Adipocyte (in vitro differentiated cells): ENCODE data around the gene TMEM11.

Source experiments
- DNase-seq: peaks from one replicate; pipeline ENCODE4 v3.0.0-alpha.2; 2015; ENCODE audit warnings: low read depth
- H3K27me3 ChIP-seq: replicated peaks from 2 replicates; pipeline ENCODE4 v1.7.0; 2013; ENCODE audit warnings: mild to moderate bottlenecking, low read length, moderate library complexity; ENCODE audit not compliant: control insufficient read depth, insufficient read depth
- H3K36me3 ChIP-seq: 2 replicates; pipeline ENCODE4 v1.7.0; 2013; ENCODE audit warnings: low read length, mild to moderate bottlenecking, moderate library complexity; ENCODE audit not compliant: control insufficient read depth, insufficient read depth, severe bottlenecking
- H3K4me1 ChIP-seq: 2 replicates; pipeline ENCODE4 v1.7.0; 2013; ENCODE audit warnings: mild to moderate bottlenecking, low read length, moderate library complexity; ENCODE audit not compliant: control insufficient read depth, insufficient read depth
- H3K4me3 ChIP-seq: 2 replicates; pipeline ENCODE4 v1.7.0; 2013; ENCODE audit warnings: mild to moderate bottlenecking, low read length, moderate library complexity
- H3K9ac ChIP-seq: 2 replicates; pipeline ENCODE4 v1.7.0; 2013; ENCODE audit warnings: mild to moderate bottlenecking, low read length, moderate library complexity
- H3K9me3 ChIP-seq: 2 replicates; pipeline ENCODE4 v1.7.0; 2013; ENCODE audit warnings: mild to moderate bottlenecking, low read length, moderate library complexity; ENCODE audit not compliant: control insufficient read depth

Gene TMEM11

GRCh38 chr17:21249920-21250703, 36.2 kb upstream of the TMEM11 start:
- H3K27me3 ChIP-seq = no peaks in the 10 kb centered on the region
- peaks cover 31% of the 10 kb centered on the region for H3K4me1 ChIP-seq
- peak overlapping the region; percentile 54 for H3K4me3 ChIP-seq
- no peak for DNase-seq
- peak overlapping the region; percentile 18 for H3K9ac ChIP-seq
- peaks cover 5% of the 10 kb centered on the region for H3K36me3 ChIP-seq
- H3K9me3 ChIP-seq = no peaks in the 10 kb centered on the region

- H3K36me3 ChIP-seq = peaks cover 5% of the 10 kb centered on the region
- no peak overlapping the region for H3K4me3 ChIP-seq
- H3K27me3 ChIP-seq = no peaks in the 10 kb centered on the region
- DNase-seq = no peak
- H3K9me3 ChIP-seq = no peaks in the 10 kb centered on the region
- no peak overlapping the region for H3K9ac ChIP-seq
- H3K4me1 ChIP-seq = peaks cover 31% of the 10 kb centered on the region
Measured at GRCh38 chr17:21249086-21249795, 35.3 kb upstream of the TMEM11 start.

- no peak overlapping the region for H3K4me3 ChIP-seq
- peaks cover 5% of the 10 kb centered on the region for H3K36me3 ChIP-seq
- no peak for DNase-seq
- H3K9me3 ChIP-seq = no peaks in the 10 kb centered on the region
- H3K9ac ChIP-seq = no peak overlapping the region
- peaks cover 26% of the 10 kb centered on the region for H3K4me1 ChIP-seq
- H3K27me3 ChIP-seq = no peaks in the 10 kb centered on the region
Measured at GRCh38 chr17:21248500-21248899, 34.5 kb upstream of the TMEM11 start.

- Histone ChIP-seq H3K27me3 (no peaks in the 10 kb centered on the region), H3K4me1 (peaks cover 26% of the 10 kb centered on the region)
- DNase-seq = no peak
Measured at GRCh38 chr17:21247552-21248258, 33.7 kb upstream of the TMEM11 start.

DNA sequence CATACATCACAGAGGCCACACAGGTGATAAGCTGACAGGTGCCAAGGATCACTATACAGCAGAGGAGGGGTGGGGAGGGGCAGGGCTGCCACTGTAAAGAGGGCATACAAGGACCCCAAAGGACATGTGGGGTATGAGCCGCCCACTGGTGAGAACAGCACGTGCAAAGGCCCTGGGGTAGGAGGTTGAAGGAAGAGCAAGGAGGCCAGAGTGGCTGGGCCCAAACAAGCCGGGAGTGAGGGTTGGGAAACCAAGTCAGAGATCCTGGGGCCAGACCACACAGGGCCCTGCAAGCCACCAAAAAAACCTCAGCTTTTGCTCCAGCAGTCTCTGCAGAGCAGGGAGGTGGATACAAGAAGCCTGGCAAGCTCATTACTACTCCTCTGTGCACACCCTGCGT, 32.7 kb upstream of the TMEM11 start:
- Histone ChIP-seq H3K27me3 (no peaks in the 10 kb centered on the region), H3K4me3 (no peak overlapping the region), H3K4me1 (peaks cover 25% of the 10 kb centered on the region), H3K36me3 (peaks cover 14% of the 10 kb centered on the region), H3K9me3 (no peaks in the 10 kb centered on the region), H3K9ac (no peak overlapping the region)
- DNase-seq = no peak

More at GRCh38 chr17:21247552-21248258, 33.7 kb upstream of the TMEM11 start:
- Histone ChIP-seq H3K4me3 (no peak overlapping the region), H3K36me3 (peaks cover 10% of the 10 kb centered on the region), H3K9me3 (no peaks in the 10 kb centered on the region), H3K9ac (no peak overlapping the region)

- Histone ChIP-seq H3K9ac (no peak overlapping the region), H3K36me3 (peaks cover 14% of the 10 kb centered on the region), H3K27me3 (no peaks in the 10 kb centered on the region), H3K4me1 (peaks cover 17% of the 10 kb centered on the region), H3K4me3 (no peak overlapping the region), H3K9me3 (no peaks in the 10 kb centered on the region)
- DNase-seq = no peak
Measured at GRCh38 chr17:21245639-21246084, 31.7 kb upstream of the TMEM11 start.

DNA sequence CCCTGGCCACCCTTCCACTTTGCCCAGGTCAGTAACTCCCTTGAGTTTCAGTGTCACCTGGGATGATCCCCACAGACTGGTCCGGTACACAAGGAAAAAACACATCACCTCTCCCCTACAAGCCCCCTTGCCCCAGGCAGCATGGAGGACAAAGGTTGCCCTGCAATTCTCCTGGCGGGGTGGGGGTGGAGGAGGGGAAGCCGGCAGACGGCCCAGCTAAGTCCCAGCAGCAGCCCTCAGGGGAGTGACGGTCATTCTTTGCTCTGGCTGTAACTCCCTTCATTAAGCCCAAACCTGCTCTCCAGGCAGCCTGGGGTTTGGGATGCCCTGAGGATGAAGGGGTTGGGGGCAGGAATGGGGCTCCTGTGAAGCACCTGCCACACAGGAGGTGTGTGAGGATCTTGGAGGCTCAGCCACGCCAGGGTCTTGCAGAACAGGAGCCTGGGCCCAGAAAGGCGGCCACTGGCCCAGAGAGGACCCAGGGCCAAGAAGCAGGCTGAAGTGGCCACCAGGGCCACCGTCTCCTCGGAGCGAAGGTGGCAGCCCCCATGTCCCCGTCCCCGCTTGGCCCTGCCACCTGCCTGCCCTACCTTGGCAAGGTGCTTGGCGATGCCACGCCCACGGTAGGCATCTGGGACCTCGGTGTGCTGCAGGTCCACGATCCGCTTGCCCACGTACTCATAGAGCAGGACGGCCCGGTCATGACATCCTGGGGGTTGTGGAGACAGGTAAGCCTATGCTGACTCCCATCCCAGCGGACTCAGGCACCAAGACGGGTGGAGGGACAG, 29.7 kb upstream of the TMEM11 start:
- no peak overlapping the region for H3K9ac ChIP-seq
- no peak for DNase-seq
- H3K36me3 ChIP-seq = peaks cover 14% of the 10 kb centered on the region
- no peaks in the 10 kb centered on the region for H3K27me3 ChIP-seq
- peaks cover 8% of the 10 kb centered on the region for H3K4me1 ChIP-seq
- H3K9me3 ChIP-seq = no peaks in the 10 kb centered on the region
- no peak overlapping the region for H3K4me3 ChIP-seq

GRCh38 chr17:21242780-21243515, 29.0 kb upstream of the TMEM11 start:
- H3K27me3 ChIP-seq = no peaks in the 10 kb centered on the region
- no peak overlapping the region for H3K4me3 ChIP-seq
- peaks cover 8% of the 10 kb centered on the region for H3K4me1 ChIP-seq
- H3K36me3 ChIP-seq = peaks cover 13% of the 10 kb centered on the region
- no peak for DNase-seq
- no peak overlapping the region for H3K9ac ChIP-seq
- H3K9me3 ChIP-seq = no peaks in the 10 kb centered on the region

DNA sequence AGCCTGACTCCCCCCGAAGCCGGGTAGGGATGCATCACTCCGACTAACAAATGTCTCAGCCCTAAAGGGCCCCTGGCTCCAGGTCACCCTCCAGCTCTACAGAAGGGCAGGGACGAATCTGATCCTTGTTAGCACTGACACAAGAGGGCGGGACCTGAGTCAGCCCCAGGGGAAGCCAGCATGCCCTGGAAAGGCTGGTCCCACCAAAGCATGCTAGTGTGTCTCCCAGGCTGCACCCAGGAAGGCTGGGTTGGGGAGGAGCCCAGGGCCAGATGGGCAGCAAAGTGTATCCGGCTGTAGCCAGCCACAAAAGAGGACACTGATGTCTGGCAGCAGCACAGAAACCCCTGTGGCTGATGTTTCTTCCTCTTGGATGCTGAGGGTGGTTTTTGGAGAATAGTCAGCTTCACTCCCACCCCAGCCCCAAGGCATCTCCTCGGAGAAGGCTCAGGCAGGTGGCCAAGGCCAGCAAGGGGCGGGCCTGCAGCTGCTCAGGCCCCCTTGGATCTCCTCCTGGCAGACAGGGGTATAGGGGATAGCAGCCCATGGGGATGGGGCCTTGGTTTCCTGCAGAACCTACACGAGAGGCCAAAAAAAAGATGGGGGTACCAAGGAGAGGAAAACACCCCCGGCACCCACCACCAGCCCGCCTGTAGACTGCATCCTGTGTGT, 28.2 kb upstream of the TMEM11 start:
- peaks cover 9% of the 10 kb centered on the region for H3K36me3 ChIP-seq
- H3K27me3 ChIP-seq = no peaks in the 10 kb centered on the region
- no peaks in the 10 kb centered on the region for H3K9me3 ChIP-seq
- peaks cover 8% of the 10 kb centered on the region for H3K4me1 ChIP-seq
- no peak overlapping the region for H3K9ac ChIP-seq
- no peak overlapping the region for H3K4me3 ChIP-seq
- no peak for DNase-seq

- no peaks in the 10 kb centered on the region for H3K27me3 ChIP-seq
- no peak overlapping the region for H3K9ac ChIP-seq
- peaks cover 8% of the 10 kb centered on the region for H3K4me1 ChIP-seq
- peaks cover 9% of the 10 kb centered on the region for H3K36me3 ChIP-seq
- no peak for DNase-seq
- H3K9me3 ChIP-seq = no peaks in the 10 kb centered on the region
- no peak overlapping the region for H3K4me3 ChIP-seq
Measured at GRCh38 chr17:21241564-21241963, 27.6 kb upstream of the TMEM11 start.
